Liver (tissue), 9 donors: ENCODE measurements around the gene C1orf210. TPM values are rescaled to one million over a fixed set of nuclear protein-coding genes. Genes with fewer than 3 reads are reported as not detected.

Experiments used
- DNase-seq: peaks from one replicate; pipeline ENCODE4 v3.0.0-alpha.2; 2017; ENCODE audit warnings: low spot score
- H3K27ac ChIP-seq, 2 donors: one replicate each; pipeline ENCODE4 v1.7.0; 2013; ENCODE audit warnings: inconsistent platforms in 2 of 2, low read length in 2 of 2, control low read depth in 1 of 2, low read depth in 1 of 2, mild to moderate bottlenecking in 1 of 2
- H3K27me3 ChIP-seq, 4 donors: one replicate each; pipeline versions ENCODE4 v1.6.1 to v1.7.0; 2013; ENCODE audit warnings: low read length in 3 of 4, inconsistent platforms in 1 of 4, mild to moderate bottlenecking in 1 of 4, moderate library complexity in 1 of 4; ENCODE audit not compliant: control insufficient read depth in 4 of 4, insufficient read depth in 4 of 4
- H3K36me3 ChIP-seq, 4 donors: one replicate each; pipeline versions ENCODE4 v1.6.1 to v1.7.0; 2013; ENCODE audit warnings: low read length in 3 of 4, mild to moderate bottlenecking in 3 of 4, low read depth in 1 of 4, moderate library complexity in 1 of 4; ENCODE audit not compliant: control insufficient read depth in 4 of 4, insufficient read depth in 3 of 4
- H3K4me1 ChIP-seq, 4 donors: one replicate each; pipeline versions ENCODE4 v1.6.1 to v1.7.0; 2013; ENCODE audit warnings: low read length in 3 of 4, mild to moderate bottlenecking in 3 of 4, moderate library complexity in 1 of 4; ENCODE audit not compliant: control insufficient read depth in 4 of 4, insufficient read depth in 4 of 4
- H3K4me3 ChIP-seq, 3 donors: one replicate each; pipeline versions ENCODE4 v1.6.1 to v1.7.0; 2013; ENCODE audit warnings: low read length in 3 of 3, control low read depth in 1 of 3, low read depth in 1 of 3, mild to moderate bottlenecking in 1 of 3
- H3K9ac ChIP-seq, 2 donors: one replicate each; pipeline ENCODE4 v1.7.0; 2013; ENCODE audit warnings: low read length in 2 of 2, mild to moderate bottlenecking in 2 of 2, moderate library complexity in 2 of 2, control low read depth in 1 of 2, low read depth in 1 of 2
- H3K9me3 ChIP-seq, 4 donors: one replicate each; pipeline versions ENCODE4 v1.6.1 to v1.7.0; 2013; ENCODE audit warnings: low read length in 3 of 4; ENCODE audit not compliant: control insufficient read depth in 4 of 4
- EGR1 ChIP-seq, 2 donors: IDR thresholded peaks; 2 replicates each; pipeline ENCODE4 v1.6.1; 2016 to 2018; ENCODE audit warnings: antibody characterized with exemption in 2 of 2, low read depth in 2 of 2
- FOXA1 ChIP-seq: IDR thresholded peaks from 2 replicates; pipeline ENCODE4 v1.6.1; 2016; ENCODE audit warnings: antibody characterized with exemption
- FOXA2 ChIP-seq: IDR thresholded peaks from 2 replicates; pipeline ENCODE4 v1.6.1; 2016; ENCODE audit warnings: antibody characterized with exemption
- GABPA ChIP-seq, 2 donors: IDR thresholded peaks in 1 of 2; conservative IDR thresholded peaks in 1 of 2; 2 replicates each; pipeline ENCODE4 v1.6.1; 2016; ENCODE audit warnings: antibody characterized with exemption in 2 of 2, mild to moderate bottlenecking in 1 of 2, moderate library complexity in 1 of 2
- HNF4A ChIP-seq, 2 donors: conservative IDR thresholded peaks; 2 replicates each; pipeline ENCODE4 v1.6.1; 2016; ENCODE audit warnings: antibody characterized with exemption in 2 of 2, mild to moderate bottlenecking in 2 of 2
- HNF4G ChIP-seq: IDR thresholded peaks from 2 replicates; pipeline ENCODE4 v1.6.1; 2016; ENCODE audit warnings: antibody characterized with exemption
- JUND ChIP-seq, 2 donors: IDR thresholded peaks; 2 replicates each; pipeline ENCODE4 v1.6.1; 2016; ENCODE audit warnings: antibody characterized with exemption in 2 of 2
- NR2F2 ChIP-seq: IDR thresholded peaks from 2 replicates; pipeline ENCODE4 v1.6.1; 2016; ENCODE audit warnings: antibody characterized with exemption
- RAD21 ChIP-seq, 2 donors: IDR thresholded peaks; 2 replicates each; pipeline ENCODE4 v1.6.1; 2016; ENCODE audit warnings: antibody characterized with exemption in 2 of 2, mild to moderate bottlenecking in 2 of 2
- RXRA ChIP-seq, 2 donors: IDR thresholded peaks; 2 replicates each; pipeline ENCODE4 v1.6.1; 2017 to 2018; ENCODE audit warnings: antibody characterized with exemption in 2 of 2, mild to moderate bottlenecking in 1 of 2
- SP1 ChIP-seq: IDR thresholded peaks from 2 replicates; pipeline ENCODE4 v1.6.1; 2018; ENCODE audit warnings: antibody characterized with exemption, mild to moderate bottlenecking
- TAF1 ChIP-seq: conservative IDR thresholded peaks from 2 replicates; pipeline ENCODE4 v1.6.1; 2016; ENCODE audit warnings: antibody characterized with exemption, mild to moderate bottlenecking
- YY1 ChIP-seq: IDR thresholded peaks from 2 replicates; pipeline ENCODE4 v1.6.1; 2016; ENCODE audit warnings: antibody characterized with exemption, mild to moderate bottlenecking
- WGBS: extraction: QIAGEN DNeasy Blood & Tissue Kit; methylation state at CpG from one replicate; pipeline ENCODE4 v1.1.7; 2013; 5-methylcytosine and 5-hydroxymethylcytosine counted together
- polyA plus RNA-seq, 2 donors: library from polyadenylated mRNA; stranded (reverse) in 1 of 2; unstranded in 1 of 2; fragments of 200-250 nt in 1 of 2; fragments of >200 nt in 1 of 2; fragmentation: Nextera tagmentation in 1 of 2; extraction: Ambion mirVana in 1 of 2; gene quantifications; one replicate each; pipeline versions ENCODE4 v1.2.1 to v1.2.3, GENCODE V29; 2013 to 2015
- total RNA-seq, 2 donors: library from RNA; depleted of rRNA; stranded (reverse); fragments of >200 nt; gene quantifications; one replicate each; pipeline ENCODE4 v1.2.3, GENCODE V29; 2014
- TF ChIP-seq, protein P1 (sequence below): IDR thresholded peaks from 2 replicates; pipeline ENCODE4 v1.6.1; 2016; ENCODE audit warnings: antibody characterized with exemption, mild to moderate bottlenecking
- TF ChIP-seq, protein P2 (sequence below): fragments of 150-350 bp; IDR thresholded peaks from 2 replicates; pipeline ENCODE4 v1.5.1; 2017; ENCODE audit warnings: improper control_type of control experiment, low read depth, low read length; ENCODE audit not compliant: missing input control
- TF ChIP-seq, protein P3 (sequence below): IDR thresholded peaks from 2 replicates; pipeline ENCODE4 v1.6.1; 2016; ENCODE audit warnings: antibody characterized with exemption
- TF ChIP-seq, protein P4 (sequence below): IDR thresholded peaks from 2 replicates; pipeline ENCODE4 v1.6.1; 2016; ENCODE audit warnings: antibody characterized with exemption
- TF ChIP-seq, protein P5 (sequence below): IDR thresholded peaks from 2 replicates; pipeline ENCODE4 v1.6.1; 2016; ENCODE audit warnings: antibody characterized with exemption
- donor health status: healthy.
- donor health status: healthy.
- donor health status: healthy.
- donor health status: healthy.
- donor health status: healthy.

C1orf210 gene
- total and polyA plus RNA-seq, 4 donors, result 0.75 to 5.0 (median 1.2) TPM

DNA sequence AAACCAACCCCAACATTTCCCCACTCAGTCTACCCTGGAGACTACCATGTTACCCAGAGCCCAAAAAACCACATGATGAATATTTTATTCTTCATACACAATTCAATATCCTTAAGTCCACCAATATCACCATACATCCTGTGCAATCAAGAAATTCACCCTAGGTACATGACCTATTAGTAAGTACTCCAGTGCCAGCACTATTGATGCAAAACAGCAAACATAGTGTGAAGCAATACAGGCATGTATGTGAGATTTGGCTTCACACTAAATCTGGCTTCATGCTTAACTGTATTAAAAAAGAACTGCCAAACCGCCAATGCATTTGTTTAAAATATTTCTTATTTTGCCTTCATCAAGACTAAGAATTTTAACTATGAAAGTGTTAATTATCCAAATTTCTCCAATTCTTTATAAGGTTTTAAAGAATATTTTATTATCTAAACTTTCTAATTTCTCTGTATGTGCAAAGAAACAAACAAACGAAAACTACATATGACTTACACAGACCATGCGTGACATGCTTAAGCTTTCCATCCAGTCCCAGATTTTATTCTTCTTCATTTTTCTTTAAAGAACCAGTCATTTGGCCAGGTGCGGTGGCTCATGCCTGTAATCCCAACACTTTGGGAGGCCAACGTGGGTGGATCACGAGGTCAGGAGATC lies 38.0 kb downstream of the C1orf210 start:
- 28% methylated on average over 6 of the region's 6 CpGs for WGBS
- peak overlapping the region; percentile 57 to 84 (median 77) for H3K4me3 ChIP-seq
- no peaks in the 10 kb centered on the region for H3K36me3 ChIP-seq
- TF ChIP-seq, protein P1, sequence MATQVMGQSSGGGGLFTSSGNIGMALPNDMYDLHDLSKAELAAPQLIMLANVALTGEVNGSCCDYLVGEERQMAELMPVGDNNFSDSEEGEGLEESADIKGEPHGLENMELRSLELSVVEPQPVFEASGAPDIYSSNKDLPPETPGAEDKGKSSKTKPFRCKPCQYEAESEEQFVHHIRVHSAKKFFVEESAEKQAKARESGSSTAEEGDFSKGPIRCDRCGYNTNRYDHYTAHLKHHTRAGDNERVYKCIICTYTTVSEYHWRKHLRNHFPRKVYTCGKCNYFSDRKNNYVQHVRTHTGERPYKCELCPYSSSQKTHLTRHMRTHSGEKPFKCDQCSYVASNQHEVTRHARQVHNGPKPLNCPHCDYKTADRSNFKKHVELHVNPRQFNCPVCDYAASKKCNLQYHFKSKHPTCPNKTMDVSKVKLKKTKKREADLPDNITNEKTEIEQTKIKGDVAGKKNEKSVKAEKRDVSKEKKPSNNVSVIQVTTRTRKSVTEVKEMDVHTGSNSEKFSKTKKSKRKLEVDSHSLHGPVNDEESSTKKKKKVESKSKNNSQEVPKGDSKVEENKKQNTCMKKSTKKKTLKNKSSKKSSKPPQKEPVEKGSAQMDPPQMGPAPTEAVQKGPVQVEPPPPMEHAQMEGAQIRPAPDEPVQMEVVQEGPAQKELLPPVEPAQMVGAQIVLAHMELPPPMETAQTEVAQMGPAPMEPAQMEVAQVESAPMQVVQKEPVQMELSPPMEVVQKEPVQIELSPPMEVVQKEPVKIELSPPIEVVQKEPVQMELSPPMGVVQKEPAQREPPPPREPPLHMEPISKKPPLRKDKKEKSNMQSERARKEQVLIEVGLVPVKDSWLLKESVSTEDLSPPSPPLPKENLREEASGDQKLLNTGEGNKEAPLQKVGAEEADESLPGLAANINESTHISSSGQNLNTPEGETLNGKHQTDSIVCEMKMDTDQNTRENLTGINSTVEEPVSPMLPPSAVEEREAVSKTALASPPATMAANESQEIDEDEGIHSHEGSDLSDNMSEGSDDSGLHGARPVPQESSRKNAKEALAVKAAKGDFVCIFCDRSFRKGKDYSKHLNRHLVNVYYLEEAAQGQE, result no peak
- TF ChIP-seq NR2F2 (no peak), EGR1 (IDR thresholded peaks at IDR 0.05; ENCODE audit: low read depth in 2 of 2) (peak in 1 of 2 donors; percentile 35), TAF1 (no peak), GABPA (IDR thresholded peaks at IDR 0.05 in 1 of 2, conservative IDR thresholded peaks at IDR 0.05 in 1 of 2) (no peak), SP1 (no peak), RXRA (IDR thresholded peaks at IDR 0.05) (peak; percentile 29 to 39), RAD21 (IDR thresholded peaks at IDR 0.05) (peak in 1 of 2 donors; percentile 32), YY1 (no peak), JUND (IDR thresholded peaks at IDR 0.05) (peak in 1 of 2 donors; percentile 4), FOXA1 (no peak), HNF4A (conservative IDR thresholded peaks at IDR 0.05) (no peak), HNF4G (no peak), FOXA2 (peak; percentile 10)
- TF ChIP-seq, protein P2, sequence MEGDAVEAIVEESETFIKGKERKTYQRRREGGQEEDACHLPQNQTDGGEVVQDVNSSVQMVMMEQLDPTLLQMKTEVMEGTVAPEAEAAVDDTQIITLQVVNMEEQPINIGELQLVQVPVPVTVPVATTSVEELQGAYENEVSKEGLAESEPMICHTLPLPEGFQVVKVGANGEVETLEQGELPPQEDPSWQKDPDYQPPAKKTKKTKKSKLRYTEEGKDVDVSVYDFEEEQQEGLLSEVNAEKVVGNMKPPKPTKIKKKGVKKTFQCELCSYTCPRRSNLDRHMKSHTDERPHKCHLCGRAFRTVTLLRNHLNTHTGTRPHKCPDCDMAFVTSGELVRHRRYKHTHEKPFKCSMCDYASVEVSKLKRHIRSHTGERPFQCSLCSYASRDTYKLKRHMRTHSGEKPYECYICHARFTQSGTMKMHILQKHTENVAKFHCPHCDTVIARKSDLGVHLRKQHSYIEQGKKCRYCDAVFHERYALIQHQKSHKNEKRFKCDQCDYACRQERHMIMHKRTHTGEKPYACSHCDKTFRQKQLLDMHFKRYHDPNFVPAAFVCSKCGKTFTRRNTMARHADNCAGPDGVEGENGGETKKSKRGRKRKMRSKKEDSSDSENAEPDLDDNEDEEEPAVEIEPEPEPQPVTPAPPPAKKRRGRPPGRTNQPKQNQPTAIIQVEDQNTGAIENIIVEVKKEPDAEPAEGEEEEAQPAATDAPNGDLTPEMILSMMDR, result no peak
- TF ChIP-seq, protein P3, sequence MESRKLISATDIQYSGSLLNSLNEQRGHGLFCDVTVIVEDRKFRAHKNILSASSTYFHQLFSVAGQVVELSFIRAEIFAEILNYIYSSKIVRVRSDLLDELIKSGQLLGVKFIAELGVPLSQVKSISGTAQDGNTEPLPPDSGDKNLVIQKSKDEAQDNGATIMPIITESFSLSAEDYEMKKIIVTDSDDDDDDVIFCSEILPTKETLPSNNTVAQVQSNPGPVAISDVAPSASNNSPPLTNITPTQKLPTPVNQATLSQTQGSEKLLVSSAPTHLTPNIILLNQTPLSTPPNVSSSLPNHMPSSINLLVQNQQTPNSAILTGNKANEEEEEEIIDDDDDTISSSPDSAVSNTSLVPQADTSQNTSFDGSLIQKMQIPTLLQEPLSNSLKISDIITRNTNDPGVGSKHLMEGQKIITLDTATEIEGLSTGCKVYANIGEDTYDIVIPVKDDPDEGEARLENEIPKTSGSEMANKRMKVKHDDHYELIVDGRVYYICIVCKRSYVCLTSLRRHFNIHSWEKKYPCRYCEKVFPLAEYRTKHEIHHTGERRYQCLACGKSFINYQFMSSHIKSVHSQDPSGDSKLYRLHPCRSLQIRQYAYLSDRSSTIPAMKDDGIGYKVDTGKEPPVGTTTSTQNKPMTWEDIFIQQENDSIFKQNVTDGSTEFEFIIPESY, result no peak
- TF ChIP-seq, protein P4, sequence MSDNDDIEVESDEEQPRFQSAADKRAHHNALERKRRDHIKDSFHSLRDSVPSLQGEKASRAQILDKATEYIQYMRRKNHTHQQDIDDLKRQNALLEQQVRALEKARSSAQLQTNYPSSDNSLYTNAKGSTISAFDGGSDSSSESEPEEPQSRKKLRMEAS, result no peak
- TF ChIP-seq, protein P5, sequence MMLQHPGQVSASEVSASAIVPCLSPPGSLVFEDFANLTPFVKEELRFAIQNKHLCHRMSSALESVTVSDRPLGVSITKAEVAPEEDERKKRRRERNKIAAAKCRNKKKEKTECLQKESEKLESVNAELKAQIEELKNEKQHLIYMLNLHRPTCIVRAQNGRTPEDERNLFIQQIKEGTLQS, result no peak
- no peaks in the 10 kb centered on the region for H3K27me3 ChIP-seq
- DNase-seq, result no peak
- H3K9ac ChIP-seq, result peak overlapping the region; percentile 62 to 72
- H3K9me3 ChIP-seq, result no peaks in the 10 kb centered on the region
- H3K27ac ChIP-seq, result peak overlapping the region; percentile 85 to 87
- peaks cover 1 to 32% (median 27%) of the 10 kb centered on the region in 4 donors for H3K4me1 ChIP-seq
